Trophoblast cell (in vitro differentiated cells and primary cell): ENCODE data around the gene PRPF6.

Source experiments
- DNase-seq, 2 donors: peaks; one replicate each; pipeline ENCODE4 v3.0.0-alpha.2; 2016
- H2AFZ ChIP-seq: 2 replicates; pipeline ENCODE4 v1.6.1; 2013; ENCODE audit warnings: low read length, moderate library complexity, mild to moderate bottlenecking; ENCODE audit not compliant: insufficient read depth, poor library complexity
- H2AK5ac ChIP-seq: 2 replicates; pipeline ENCODE4 v1.6.1; 2013; ENCODE audit warnings: mild to moderate bottlenecking, low read length
- H2BK120ac ChIP-seq: 2 replicates; pipeline ENCODE4 v1.6.1; 2013; ENCODE audit warnings: low read length, mild to moderate bottlenecking, moderate library complexity; ENCODE audit not compliant: insufficient read depth, poor library complexity
- H2BK12ac ChIP-seq: 2 replicates; pipeline ENCODE4 v1.6.1; 2013; ENCODE audit warnings: mild to moderate bottlenecking, low read length, moderate library complexity
- H2BK5ac ChIP-seq: 2 replicates; pipeline ENCODE4 v1.6.1; 2013; ENCODE audit warnings: low read length, low read depth, moderate library complexity, mild to moderate bottlenecking; ENCODE audit not compliant: poor library complexity
- H3K14ac ChIP-seq: 2 replicates; pipeline ENCODE4 v1.6.1; 2013; ENCODE audit warnings: mild to moderate bottlenecking, low read length
- H3K18ac ChIP-seq: 2 replicates; pipeline ENCODE4 v1.6.1; 2013; ENCODE audit warnings: mild to moderate bottlenecking, low read length
- H3K23ac ChIP-seq: 2 replicates; pipeline ENCODE4 v1.6.1; 2013; ENCODE audit warnings: low read length
- H3K27ac ChIP-seq: 2 replicates; pipeline ENCODE4 v1.5.1; 2013; ENCODE audit warnings: low read depth, mild to moderate bottlenecking, inconsistent platforms, low read length, moderate library complexity
- H3K27me3 ChIP-seq: 2 replicates; pipeline ENCODE4 v1.6.1; 2013; ENCODE audit warnings: inconsistent platforms, mild to moderate bottlenecking, low read length, moderate library complexity; ENCODE audit not compliant: insufficient read depth
- H3K36me3 ChIP-seq, 2 experiments: 1 replicate in 1 of 2; 2 replicates in 1 of 2; pipeline ENCODE4 v1.6.1; 2013; ENCODE audit warnings: low read length in 2 of 2, mild to moderate bottlenecking in 2 of 2, moderate library complexity in 1 of 2; ENCODE audit not compliant: insufficient read depth in 2 of 2, control insufficient read depth in 1 of 2
- H3K4ac ChIP-seq: 2 replicates; pipeline ENCODE4 v1.6.1; 2013; ENCODE audit warnings: low read depth, mild to moderate bottlenecking, low read length, moderate library complexity
- H3K4me1 ChIP-seq, 2 experiments: 1 replicate in 1 of 2; 2 replicates in 1 of 2; pipeline ENCODE4 v1.6.1; 2013; ENCODE audit warnings: low read length in 2 of 2, mild to moderate bottlenecking in 2 of 2, moderate library complexity in 1 of 2; ENCODE audit not compliant: insufficient read depth in 2 of 2, control insufficient read depth in 1 of 2
- H3K4me2 ChIP-seq: 2 replicates; pipeline ENCODE4 v1.6.1; 2013; ENCODE audit warnings: inconsistent platforms, mild to moderate bottlenecking, low read length, moderate library complexity
- H3K4me3 ChIP-seq: 2 replicates; pipeline ENCODE4 v1.5.1; 2013; ENCODE audit warnings: mild to moderate bottlenecking, low read depth, low read length, inconsistent platforms
- H3K79me1 ChIP-seq: one replicate; pipeline ENCODE4 v1.6.1; 2013; ENCODE audit warnings: low read length
- H3K79me2 ChIP-seq: 2 replicates; pipeline ENCODE4 v1.6.1; 2013; ENCODE audit warnings: low read length, mild to moderate bottlenecking; ENCODE audit not compliant: control insufficient read depth, insufficient read depth, poor library complexity
- H3K9ac ChIP-seq: 2 replicates; pipeline ENCODE4 v1.6.1; 2013; ENCODE audit warnings: mild to moderate bottlenecking, low read length
- H3K9me3 ChIP-seq: 2 replicates; pipeline ENCODE4 v1.6.1; 2013; ENCODE audit warnings: low read depth, mild to moderate bottlenecking, control low read depth, inconsistent platforms, low read length; ENCODE audit not compliant: insufficient read depth
- H4K12ac ChIP-seq: 2 replicates; pipeline ENCODE4 v1.6.1; 2013; ENCODE audit warnings: low read depth, mild to moderate bottlenecking, low read length, moderate library complexity
- H4K8ac ChIP-seq: 2 replicates; pipeline ENCODE4 v1.6.1; 2013; ENCODE audit warnings: low read depth, mild to moderate bottlenecking, low read length, moderate library complexity
- H4K91ac ChIP-seq: one replicate; pipeline ENCODE4 v1.6.1; 2013; ENCODE audit warnings: low read depth, mild to moderate bottlenecking, low read length, moderate library complexity
- WGBS: extraction: QIAGEN DNeasy Blood & Tissue Kit; methylation state at CpG from one replicate; pipeline ENCODE4 v1.1.7; 2013; ENCODE audit warnings: missing lambda C conversion rate; ENCODE audit not compliant: insufficient read length, insufficient coverage; ENCODE audit errors: extremely low coverage; 5-methylcytosine and 5-hydroxymethylcytosine counted together

The PRPF6 gene

DNA sequence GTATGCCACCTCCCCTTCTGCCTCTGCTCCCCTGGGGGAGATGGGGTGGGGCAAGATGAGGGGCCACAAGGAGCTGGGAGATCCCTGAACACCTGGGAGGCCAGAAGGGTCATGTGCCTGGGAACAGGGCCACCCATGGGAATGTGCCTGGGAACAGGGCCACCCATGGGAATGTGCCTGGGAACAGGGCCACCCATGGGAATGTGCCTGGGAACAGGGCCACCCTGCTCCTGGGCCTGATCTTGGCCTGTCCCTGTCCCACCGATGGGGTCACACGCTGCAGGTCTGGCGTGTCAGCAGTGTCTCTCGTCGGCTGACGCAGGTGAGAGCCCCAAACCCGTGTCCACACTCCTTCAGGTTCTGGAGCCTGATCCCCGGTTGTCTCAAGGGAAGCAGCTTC lies 94.0 kb downstream of the PRPF6 start:
- Histone ChIP-seq H2AFZ (no peak overlapping the region), H4K91ac (no peak overlapping the region), H3K4me1 (peaks cover 4 to 8% of the 10 kb centered on the region in 2 experiments), H2BK12ac (no peak overlapping the region), H3K79me2 (peaks cover 7% of the 10 kb centered on the region), H3K36me3 (peaks cover 21 to 32% of the 10 kb centered on the region in 2 experiments), H3K18ac (no peak overlapping the region), H3K9me3 (no peaks in the 10 kb centered on the region), H3K4ac (no peak overlapping the region), H3K14ac (no peak overlapping the region), H3K9ac (no peak overlapping the region), H2AK5ac (no peak overlapping the region), H2BK120ac (no peak overlapping the region), H3K23ac (no peak overlapping the region), H4K12ac (no peak overlapping the region), H3K4me2 (no peak overlapping the region), H4K8ac (no peak overlapping the region), H3K4me3 (no peak overlapping the region), H3K27ac (no peak overlapping the region), H3K79me1 (peaks cover 8% of the 10 kb centered on the region), H2BK5ac (no peak overlapping the region), H3K27me3 (no peaks in the 10 kb centered on the region)
- no CpG with 5 or more reads among the region's 8 CpGs for WGBS
- DNase-seq, result no peak

DNA sequence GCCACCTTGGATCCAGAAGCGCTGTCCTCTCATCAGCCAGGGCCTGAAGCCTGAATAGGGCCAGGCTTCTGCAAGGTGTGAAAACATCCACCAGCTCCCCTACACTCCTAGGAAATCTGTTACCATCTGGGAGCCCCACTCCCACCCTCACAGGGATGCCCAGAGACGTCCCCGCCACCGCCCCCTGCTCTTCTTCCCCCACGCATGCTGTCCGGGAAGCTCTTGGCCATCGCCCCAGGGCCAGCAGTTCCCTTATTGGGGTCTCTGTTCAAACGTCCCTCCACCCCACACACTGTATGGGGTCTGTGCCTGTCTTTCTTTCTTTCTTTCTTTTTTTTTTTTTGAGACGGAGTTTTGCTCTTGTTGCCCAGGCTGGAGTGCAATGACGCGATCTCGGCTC lies 94.6 kb downstream of the PRPF6 start:
- Histone ChIP-seq H3K18ac (no peak overlapping the region), H2BK12ac (no peak overlapping the region), H3K23ac (no peak overlapping the region), H4K8ac (no peak overlapping the region), H3K4me1 (peaks cover 4 to 8% of the 10 kb centered on the region in 2 experiments), H3K79me1 (peaks cover 11% of the 10 kb centered on the region), H2AK5ac (no peak overlapping the region), H3K9me3 (no peaks in the 10 kb centered on the region), H3K9ac (no peak overlapping the region), H3K4me2 (no peak overlapping the region), H4K12ac (no peak overlapping the region), H3K4ac (no peak overlapping the region), H2BK5ac (no peak overlapping the region), H3K14ac (no peak overlapping the region), H3K27me3 (no peaks in the 10 kb centered on the region), H4K91ac (no peak overlapping the region), H2BK120ac (no peak overlapping the region), H2AFZ (no peak overlapping the region), H3K79me2 (peaks cover 10% of the 10 kb centered on the region), H3K27ac (no peak overlapping the region), H3K36me3 (peaks cover 21 to 32% of the 10 kb centered on the region in 2 experiments), H3K4me3 (no peak overlapping the region)
- WGBS, result no CpG with 5 or more reads among the region's 12 CpGs
- DNase-seq, result no peak

DNA sequence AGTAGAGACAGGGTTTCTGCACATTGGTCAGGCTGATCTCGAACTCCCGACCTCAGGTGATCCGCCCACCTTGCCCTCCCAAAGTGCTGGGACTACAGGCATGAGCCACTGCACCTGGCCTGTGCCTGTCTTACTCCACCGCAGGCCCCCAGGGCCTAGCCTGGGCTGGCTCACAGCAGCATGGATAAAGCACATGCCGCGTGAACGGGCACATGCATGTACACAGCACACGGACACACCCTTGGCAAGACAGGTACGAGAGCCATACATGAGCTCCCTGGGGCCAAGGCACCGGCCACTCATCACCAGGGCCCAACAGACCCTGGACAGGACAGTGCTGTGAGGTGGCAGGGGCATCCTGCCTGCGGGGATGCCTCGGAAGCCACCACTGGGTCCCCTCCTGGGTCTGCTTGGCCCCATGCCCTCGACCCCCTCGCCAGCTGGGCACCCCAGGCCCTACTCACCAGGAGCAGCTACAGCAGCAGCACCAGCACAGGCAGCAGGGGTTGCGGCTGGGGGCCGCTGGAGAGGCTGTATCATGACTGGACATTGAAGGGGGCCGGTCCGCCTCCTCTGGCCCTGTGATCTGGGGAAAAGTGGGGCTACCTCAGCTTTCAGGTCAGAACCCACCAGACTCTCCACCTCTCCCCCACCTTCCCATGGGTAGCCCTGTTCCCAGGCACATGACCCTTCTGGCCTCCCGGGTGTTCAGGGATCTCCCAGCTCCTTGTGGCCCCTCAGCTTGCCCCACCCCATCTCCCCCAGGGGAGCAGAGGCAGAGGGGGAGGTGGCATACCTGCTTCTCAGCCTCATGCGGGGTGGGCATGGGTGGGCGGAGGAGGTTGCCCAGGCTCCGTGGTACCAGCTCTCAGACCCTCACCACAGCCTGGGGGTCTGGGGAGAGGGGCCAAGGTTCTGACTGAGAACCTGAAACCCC lies 95.4 kb downstream of the PRPF6 start:
- no peaks in the 10 kb centered on the region for H3K27me3 ChIP-seq
- H3K14ac ChIP-seq, result no peak overlapping the region
- peaks cover 21 to 32% of the 10 kb centered on the region in 2 experiments for H3K36me3 ChIP-seq
- no peak overlapping the region for H3K18ac ChIP-seq
- H3K9me3 ChIP-seq, result no peaks in the 10 kb centered on the region
- peaks cover 10% of the 10 kb centered on the region for H3K79me2 ChIP-seq
- no peak overlapping the region for H4K8ac ChIP-seq
- H3K4me1 ChIP-seq, result peaks cover 4 to 8% of the 10 kb centered on the region in 2 experiments
- H2AFZ ChIP-seq, result no peak overlapping the region
- H3K9ac ChIP-seq, result no peak overlapping the region
- no peak overlapping the region for H3K4me3 ChIP-seq
- H3K4ac ChIP-seq, result no peak overlapping the region
- H3K4me2 ChIP-seq, result no peak overlapping the region
- H3K23ac ChIP-seq, result no peak overlapping the region
- H3K27ac ChIP-seq, result no peak overlapping the region
- H2BK120ac ChIP-seq, result no peak overlapping the region
- no peak overlapping the region for H2BK12ac ChIP-seq
- DNase-seq, result no peak
- H4K12ac ChIP-seq, result no peak overlapping the region
- no CpG with 5 or more reads among the region's 22 CpGs for WGBS
- no peak overlapping the region for H4K91ac ChIP-seq
- peaks cover 11% of the 10 kb centered on the region for H3K79me1 ChIP-seq
- H2AK5ac ChIP-seq, result no peak overlapping the region
- H2BK5ac ChIP-seq, result no peak overlapping the region

DNA sequence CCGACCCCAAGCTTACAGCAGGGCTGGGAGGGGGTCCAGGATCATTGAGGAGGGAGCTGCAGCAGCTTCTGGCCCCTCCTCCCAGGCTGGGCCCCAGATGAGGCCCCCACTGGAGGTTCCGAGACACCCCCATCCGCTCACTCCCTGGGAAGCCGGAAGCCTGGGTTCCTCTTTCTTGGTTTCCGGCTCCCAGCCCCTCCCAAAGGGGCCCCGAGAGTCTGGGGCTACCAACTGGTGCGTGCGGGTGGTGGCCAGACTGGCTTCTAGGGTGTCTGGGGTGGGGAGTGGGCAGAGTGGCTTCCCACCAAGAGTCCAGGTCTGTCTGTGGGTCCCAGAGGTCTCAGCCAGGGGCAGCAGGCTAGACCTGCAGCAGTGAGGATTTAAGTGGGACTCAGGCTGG lies 96.2 kb downstream of the PRPF6 start:
- H3K14ac ChIP-seq, result no peak overlapping the region
- H3K79me1 ChIP-seq, result peaks cover 11% of the 10 kb centered on the region
- H3K27me3 ChIP-seq, result peaks cover 4% of the 10 kb centered on the region
- no peak overlapping the region for H2BK12ac ChIP-seq
- no peak overlapping the region for H2BK120ac ChIP-seq
- H3K79me2 ChIP-seq, result peaks cover 10% of the 10 kb centered on the region
- H3K27ac ChIP-seq, result no peak overlapping the region
- H3K4ac ChIP-seq, result no peak overlapping the region
- no peak overlapping the region for H4K12ac ChIP-seq
- no peak overlapping the region for H3K23ac ChIP-seq
- no peak overlapping the region for H4K91ac ChIP-seq
- H2AK5ac ChIP-seq, result no peak overlapping the region
- H3K18ac ChIP-seq, result no peak overlapping the region
- no CpG with 5 or more reads among the region's 8 CpGs for WGBS
- no peak overlapping the region for H2AFZ ChIP-seq
- H4K8ac ChIP-seq, result no peak overlapping the region
- peaks cover 21 to 26% of the 10 kb centered on the region in 2 experiments for H3K36me3 ChIP-seq
- no peak for DNase-seq
- H3K9me3 ChIP-seq, result no peaks in the 10 kb centered on the region
- no peak overlapping the region for H3K4me2 ChIP-seq
- H3K4me3 ChIP-seq, result no peak overlapping the region
- H3K4me1 ChIP-seq, result peaks cover 4 to 12% of the 10 kb centered on the region in 2 experiments
- H2BK5ac ChIP-seq, result no peak overlapping the region
- no peak overlapping the region for H3K9ac ChIP-seq
